HG03520 (cell line): ENCODE results near the gene PROZ.

ENCODE experiments used
- ATAC-seq: cut with Tn5 transposase; IDR thresholded peaks from one replicate; pipeline ENCODE4 v1.9.1; 2021; ENCODE audit warnings: mild to moderate bottlenecking, moderate library complexity; ENCODE audit not compliant: unreplicated experiment

The PROZ gene

GRCh38 chr13:113139577-113139976, 18.9 kb upstream of the PROZ start:
- ATAC-seq: no peak

- no peak for ATAC-seq
Observed at GRCh38 chr13:113140677-113141600, 17.5 kb upstream of the PROZ start.

- no peak for ATAC-seq
Observed at GRCh38 chr13:113141601-113141970, 16.9 kb upstream of the PROZ start.

GRCh38 chr13:113142876-113143275, 15.6 kb upstream of the PROZ start:
- ATAC-seq: no peak

- no peak for ATAC-seq
Observed at GRCh38 chr13:113143466-113144254, 14.8 kb upstream of the PROZ start.

- ATAC-seq: no peak
Observed at GRCh38 chr13:113144255-113144629, 14.2 kb upstream of the PROZ start.

- ATAC-seq: no peak
Observed at GRCh38 chr13:113145496-113145895, 13.0 kb upstream of the PROZ start.

GRCh38 chr13:113145911-113146598, 12.4 kb upstream of the PROZ start:
- ATAC-seq: no peak

- ATAC-seq: no peak
Observed at GRCh38 chr13:113146750-113147149, 11.7 kb upstream of the PROZ start.

GRCh38 chr13:113147206-113147605, 11.2 kb upstream of the PROZ start:
- no peak for ATAC-seq

- ATAC-seq: no peak
Observed at GRCh38 chr13:113148407-113148806, 10.0 kb upstream of the PROZ start.

- ATAC-seq: no peak
Observed at GRCh38 chr13:113148940-113149503, 9.4 kb upstream of the PROZ start.

- ATAC-seq: no peak
Observed at GRCh38 chr13:113149711-113150549, 8.5 kb upstream of the PROZ start.

GRCh38 chr13:113150550-113151365, 7.7 kb upstream of the PROZ start:
- no peak for ATAC-seq

- no peak for ATAC-seq
Observed at GRCh38 chr13:113151745-113152690, 6.4 kb upstream of the PROZ start.

- no peak for ATAC-seq
Observed at GRCh38 chr13:113152691-113152983, 5.8 kb upstream of the PROZ start.

GRCh38 chr13:113152984-113153809, 5.3 kb upstream of the PROZ start:
- ATAC-seq: no peak
